Activated naive CD4-positive, alpha-beta T cell treated with anti-CD3 and anti-CD28 coated beads, Interleukin-2, amount 50 U/mL, for 24 hours (primary cell): ENCODE results near the gene CLEC4E.
"Not testable (repeated sequence)": the region's sequence is repeated elsewhere in the genome, so short reads cannot be mapped to it uniquely, and the experiment has no call there.

ENCODE experiments used
- H3K27ac Mint-ChIP-seq: one replicate; pipeline ENCODE4 v1.8.0; 2021; ENCODE audit warnings: mild to moderate bottlenecking, mixed read lengths
- H3K27me3 Mint-ChIP-seq: one replicate; pipeline ENCODE4 v1.8.0; 2021; ENCODE audit warnings: mixed read lengths
- H3K36me3 Mint-ChIP-seq: one replicate; pipeline ENCODE4 v1.8.0; 2021; ENCODE audit warnings: mixed read lengths
- H3K4me1 Mint-ChIP-seq: one replicate; pipeline ENCODE4 v1.8.0; 2021; ENCODE audit warnings: mixed read lengths
- H3K4me3 Mint-ChIP-seq: one replicate; pipeline ENCODE4 v1.8.0; 2021; ENCODE audit warnings: mild to moderate bottlenecking, mixed read lengths
- H3K9me3 Mint-ChIP-seq: one replicate; pipeline ENCODE4 v1.8.0; 2021; ENCODE audit warnings: mixed read lengths

The CLEC4E gene

GRCh38 chr12:8553088-8553627, 12.5 kb upstream of the CLEC4E start:
- Mint-ChIP-seq H3K27ac (no peak overlapping the region), H3K4me1 (no peaks in the 10 kb centered on the region), H3K4me3 (no peak overlapping the region), H3K9me3 (no peaks in the 10 kb centered on the region), H3K27me3 (no peaks in the 10 kb centered on the region), H3K36me3 (no peaks in the 10 kb centered on the region)

GRCh38 chr12:8549381-8549780, 8.7 kb upstream of the CLEC4E start:
- no peaks in the 10 kb centered on the region for H3K36me3 Mint-ChIP-seq
- H3K27me3 Mint-ChIP-seq, result no peaks in the 10 kb centered on the region
- H3K27ac Mint-ChIP-seq, result no peak overlapping the region
- no peak overlapping the region for H3K4me3 Mint-ChIP-seq
- H3K4me1 Mint-ChIP-seq, result no peaks in the 10 kb centered on the region
- no peaks in the 10 kb centered on the region for H3K9me3 Mint-ChIP-seq

GRCh38 chr12:8548192-8548591, 7.5 kb upstream of the CLEC4E start:
- Mint-ChIP-seq H3K9me3 (no peaks in the 10 kb centered on the region), H3K27me3 (peaks cover 3% of the 10 kb centered on the region), H3K36me3 (no peaks in the 10 kb centered on the region), H3K4me3 (no peak overlapping the region), H3K4me1 (no peaks in the 10 kb centered on the region), H3K27ac (no peak overlapping the region)

GRCh38 chr12:8547645-8548044, 6.9 kb upstream of the CLEC4E start:
- H3K27ac Mint-ChIP-seq, result no peak overlapping the region
- H3K4me1 Mint-ChIP-seq, result no peaks in the 10 kb centered on the region
- no peak overlapping the region for H3K4me3 Mint-ChIP-seq
- no peaks in the 10 kb centered on the region for H3K9me3 Mint-ChIP-seq
- H3K27me3 Mint-ChIP-seq, result peaks cover 3% of the 10 kb centered on the region
- H3K36me3 Mint-ChIP-seq, result no peaks in the 10 kb centered on the region

- Mint-ChIP-seq H3K27ac (no peak overlapping the region), H3K27me3 (peaks cover 3% of the 10 kb centered on the region), H3K4me1 (no peaks in the 10 kb centered on the region)
Measured at GRCh38 chr12:8546591-8546990, 5.9 kb upstream of the CLEC4E start.

GRCh38 chr12:8544295-8544694, 3.6 kb upstream of the CLEC4E start:
- Mint-ChIP-seq H3K4me1 (peaks cover 4% of the 10 kb centered on the region), H3K27ac (no peak overlapping the region), H3K27me3 (peaks cover 14% of the 10 kb centered on the region), H3K4me3 (no peak overlapping the region), H3K36me3 (no peaks in the 10 kb centered on the region), H3K9me3 (no peaks in the 10 kb centered on the region)

More at GRCh38 chr12:8546591-8546990, 5.9 kb upstream of the CLEC4E start:
- no peaks in the 10 kb centered on the region for H3K36me3 Mint-ChIP-seq
- H3K4me3 Mint-ChIP-seq, result no peak overlapping the region
- H3K9me3 Mint-ChIP-seq, result no peaks in the 10 kb centered on the region

- Mint-ChIP-seq H3K27me3 (peaks cover 14% of the 10 kb centered on the region), H3K27ac (no peak overlapping the region)
Measured at GRCh38 chr12:8541562-8541961, 857 bp upstream of the CLEC4E start.

GRCh38 chr12:8537820-8538219, 2.9 kb downstream of the CLEC4E start:
- peaks cover 13% of the 10 kb centered on the region for H3K27me3 Mint-ChIP-seq
- H3K36me3 Mint-ChIP-seq, H3K4me3 Mint-ChIP-seq, H3K4me1 Mint-ChIP-seq, H3K27ac Mint-ChIP-seq, H3K9me3 Mint-ChIP-seq: not testable (repeated sequence)

More at GRCh38 chr12:8541562-8541961, 857 bp upstream of the CLEC4E start:
- no peaks in the 10 kb centered on the region for H3K9me3 Mint-ChIP-seq
- H3K4me1 Mint-ChIP-seq, result peaks cover 4% of the 10 kb centered on the region
- H3K36me3 Mint-ChIP-seq, result no peaks in the 10 kb centered on the region
- H3K4me3 Mint-ChIP-seq, result no peak overlapping the region

- Mint-ChIP-seq H3K9me3 (no peaks in the 10 kb centered on the region), H3K4me3 (no peak overlapping the region), H3K4me1 (no peaks in the 10 kb centered on the region), H3K27ac (no peak overlapping the region), H3K36me3 (no peaks in the 10 kb centered on the region), H3K27me3 (peaks cover 13% of the 10 kb centered on the region)
Measured at GRCh38 chr12:8532045-8532444, 8.7 kb downstream of the CLEC4E start.

GRCh38 chr12:8527250-8528130, 13.2 kb downstream of the CLEC4E start:
- Mint-ChIP-seq H3K4me1 (no peaks in the 10 kb centered on the region), H3K4me3 (no peak overlapping the region), H3K36me3 (peaks cover 4% of the 10 kb centered on the region), H3K9me3 (peaks cover 10% of the 10 kb centered on the region), H3K27me3 (peaks cover 16% of the 10 kb centered on the region), H3K27ac (no peak overlapping the region)

GRCh38 chr12:8519171-8519570, 21.5 kb downstream of the CLEC4E start:
- Mint-ChIP-seq H3K27me3 (peaks cover 25% of the 10 kb centered on the region), H3K9me3 (peaks cover 2% of the 10 kb centered on the region), H3K27ac (no peak overlapping the region), H3K4me3 (no peak overlapping the region), H3K36me3 (no peaks in the 10 kb centered on the region), H3K4me1 (no peaks in the 10 kb centered on the region)

GRCh38 chr12:8517971-8518370, 22.7 kb downstream of the CLEC4E start:
- no peaks in the 10 kb centered on the region for H3K4me1 Mint-ChIP-seq
- no peak overlapping the region for H3K4me3 Mint-ChIP-seq

GRCh38 chr12:8513256-8513655, 27.4 kb downstream of the CLEC4E start, which contains the start of gene CLEC4D:
TSS of gene CLEC4D (plus strand) at chr12:8513503. CDS start at chr12:8513733, 230 bp downstream.
- Mint-ChIP-seq H3K9me3 (no peaks in the 10 kb centered on the region), H3K4me1 (no peaks in the 10 kb centered on the region), H3K27me3 (peaks cover 18% of the 10 kb centered on the region), H3K36me3 (no peaks in the 10 kb centered on the region), H3K27ac (no peak within 1 kb of the TSS), H3K4me3 (no peak within 1 kb of the TSS)

More at GRCh38 chr12:8517971-8518370, 22.7 kb downstream of the CLEC4E start:
- Mint-ChIP-seq H3K36me3 (no peaks in the 10 kb centered on the region), H3K9me3 (no peaks in the 10 kb centered on the region), H3K27ac (no peak overlapping the region), H3K27me3 (peaks cover 30% of the 10 kb centered on the region)

GRCh38 chr12:8508910-8509841, 31.5 kb downstream of the CLEC4E start:
- H3K27ac Mint-ChIP-seq, result no peak overlapping the region
- H3K4me3 Mint-ChIP-seq, result no peak overlapping the region
- no peaks in the 10 kb centered on the region for H3K4me1 Mint-ChIP-seq

GRCh38 chr12:8508223-8508622, 32.5 kb downstream of the CLEC4E start:
- no peaks in the 10 kb centered on the region for H3K9me3 Mint-ChIP-seq
- H3K36me3 Mint-ChIP-seq, result no peaks in the 10 kb centered on the region
- no peak overlapping the region for H3K27ac Mint-ChIP-seq
- H3K4me3 Mint-ChIP-seq, result no peak overlapping the region
- H3K4me1 Mint-ChIP-seq, result no peaks in the 10 kb centered on the region
- peaks cover 5% of the 10 kb centered on the region for H3K27me3 Mint-ChIP-seq

More at GRCh38 chr12:8508910-8509841, 31.5 kb downstream of the CLEC4E start:
- Mint-ChIP-seq H3K36me3 (no peaks in the 10 kb centered on the region), H3K9me3 (no peaks in the 10 kb centered on the region), H3K27me3 (peaks cover 10% of the 10 kb centered on the region)
